COLO668 (cell line): ENCODE measurements around the gene ITGB5.
A peak's percentile ranks its signal among the peaks of the same experiment; 100 is the strongest.
"Not testable (repeated sequence)": the region's sequence is repeated elsewhere in the genome, so short reads cannot be mapped to it uniquely, and the experiment has no call there.

Experiments used
- DNase-seq: peaks from one replicate; lab custom pipeline; 2025; ENCODE audit not compliant: unreplicated experiment; lab: John Stamatoyannopoulos, UW

The ITGB5 gene

GRCh38 chr3:124758851-124759635, 128.1 kb downstream of the ITGB5 start:
- DNase-seq: no peak

- not testable (repeated sequence) for DNase-seq
These were observed 129.2 kb downstream of the ITGB5 start for GRCh38 chr3:124757926-124758325.

DNA sequence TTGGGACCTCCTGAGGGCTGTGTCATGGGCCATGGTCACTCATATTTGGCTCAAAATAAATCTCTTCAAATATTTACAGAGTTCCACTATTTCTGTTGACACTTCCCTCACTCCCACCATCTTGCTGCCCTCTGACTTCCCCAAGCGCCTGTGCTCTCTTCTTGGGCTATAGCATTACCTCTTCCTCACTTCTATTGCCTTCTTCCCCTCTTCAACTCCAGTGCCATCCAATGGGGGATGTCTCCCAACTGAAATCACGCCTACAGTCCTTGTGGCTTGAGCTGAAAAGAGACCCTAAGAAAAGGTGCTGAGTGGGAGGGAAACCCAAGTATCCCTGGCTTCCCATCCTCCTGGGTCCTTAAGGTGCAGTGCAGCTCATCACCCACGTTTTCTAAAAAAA, 135.1 kb downstream of the ITGB5 start:
- no peak for DNase-seq

GRCh38 chr3:124751501-124751900, 135.7 kb downstream of the ITGB5 start:
- no peak for DNase-seq

DNA sequence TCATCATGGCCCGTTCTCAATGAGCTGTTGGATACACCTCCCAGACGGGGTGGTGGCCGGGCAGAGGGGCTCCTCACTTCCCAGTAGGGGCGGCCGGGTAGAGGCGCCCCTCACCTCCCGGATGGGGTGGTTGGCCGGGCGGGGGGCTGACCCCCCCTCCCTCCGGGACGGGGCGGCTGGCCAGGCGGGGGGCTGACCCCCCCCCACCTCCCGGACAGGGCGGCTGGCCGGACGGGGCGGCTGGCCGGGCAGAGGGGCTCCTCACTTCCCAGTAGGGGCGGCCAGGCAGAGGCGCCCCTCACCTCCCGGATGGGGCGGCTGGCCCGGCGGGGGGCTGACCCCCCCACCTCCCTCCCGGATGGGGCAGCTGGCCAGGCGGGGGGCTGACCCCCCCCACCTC, 137.3 kb downstream of the ITGB5 start:
- DNase-seq: not testable (repeated sequence)

DNA sequence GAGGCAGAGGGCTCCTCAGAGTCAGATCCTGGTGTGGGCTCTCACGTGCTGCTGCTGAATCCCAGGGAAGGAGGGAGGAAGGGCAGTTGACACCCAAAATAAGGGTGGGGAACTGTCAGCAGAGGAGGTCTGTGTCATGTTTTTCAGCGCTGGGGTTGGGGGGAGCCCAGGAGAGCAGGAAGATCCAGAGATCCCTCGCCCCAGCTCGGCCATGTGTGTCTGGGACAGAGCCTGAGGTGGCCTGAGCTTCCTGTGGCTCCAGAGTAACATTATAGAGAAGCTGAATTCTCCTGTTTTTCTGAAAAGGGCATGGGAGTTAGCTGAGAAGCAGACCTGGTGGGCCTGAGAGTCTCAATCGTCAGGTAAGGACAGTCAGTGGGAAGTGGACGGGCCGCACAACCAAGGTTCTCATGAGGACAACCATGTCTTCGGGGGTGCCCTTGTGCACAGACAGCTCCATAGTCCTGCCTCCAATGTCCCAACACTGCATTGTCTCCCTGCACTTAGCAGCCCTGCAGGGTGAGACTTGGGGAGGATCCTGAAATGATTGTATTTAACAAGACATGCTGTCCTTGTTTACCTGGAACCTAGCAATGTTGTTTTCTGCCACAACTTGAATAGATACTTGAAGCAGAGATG, 138.5 kb downstream of the ITGB5 start:
- no peak for DNase-seq

DNA sequence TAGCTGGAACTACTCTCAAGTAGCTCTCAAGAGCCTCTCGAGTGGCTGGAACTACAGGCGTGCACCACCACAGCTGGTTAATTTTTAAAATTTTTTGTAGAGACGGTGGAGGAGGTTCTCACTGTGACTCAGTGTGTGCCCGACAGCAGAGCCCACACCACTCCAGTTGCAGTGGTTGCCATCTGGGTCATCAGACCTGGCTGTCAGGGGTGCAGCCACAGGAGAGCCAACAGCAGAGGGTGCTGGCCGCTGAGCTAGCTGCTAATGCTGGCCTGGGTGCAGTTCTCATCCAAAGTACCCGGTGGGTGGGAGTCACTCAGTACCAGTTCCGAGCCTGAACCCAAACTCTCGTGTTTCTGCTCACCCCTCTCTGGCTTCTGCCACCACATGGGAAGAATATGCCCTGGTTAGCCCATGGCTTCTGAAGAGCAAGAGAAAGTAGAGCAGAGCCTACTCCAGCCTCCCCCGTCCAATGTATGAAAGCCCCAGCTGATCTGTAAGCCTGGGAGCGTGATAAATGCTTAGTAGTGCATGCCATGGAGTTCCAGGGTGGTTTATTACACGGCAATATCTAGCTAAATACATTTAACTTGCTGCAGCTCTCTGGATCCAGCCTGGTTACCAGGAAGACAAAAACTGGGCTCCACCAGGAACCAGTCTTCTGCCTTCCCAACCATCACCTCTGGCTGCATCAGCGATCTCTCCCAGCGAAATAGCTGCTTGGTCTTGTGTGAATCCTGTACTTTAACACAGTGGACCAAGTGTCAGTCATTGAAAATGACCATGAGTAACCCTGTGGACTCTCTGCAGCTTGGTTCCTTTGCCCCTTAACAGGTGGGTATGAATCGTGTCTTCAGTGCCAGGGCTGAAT, 139.8 kb downstream of the ITGB5 start:
- no peak for DNase-seq

DNA sequence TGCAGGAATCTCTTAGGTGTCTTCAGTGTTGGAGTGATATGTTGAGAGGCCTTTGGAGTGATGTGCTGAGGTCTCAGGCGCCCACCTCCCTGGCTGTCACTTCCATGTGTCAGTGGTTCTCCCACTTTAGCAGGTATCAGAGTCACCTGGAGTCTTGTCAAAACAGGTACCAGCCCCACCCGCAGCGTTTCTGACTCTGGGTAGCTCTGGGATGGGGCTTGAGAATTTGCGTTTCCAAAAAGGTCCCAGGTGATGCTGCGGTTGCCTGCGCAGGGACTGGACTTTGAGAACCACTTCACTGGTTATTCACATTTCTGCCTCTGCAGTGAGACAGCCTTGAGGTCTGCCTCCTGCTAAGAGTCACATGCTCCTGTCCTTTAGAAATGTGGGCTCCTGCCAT, 141.4 kb downstream of the ITGB5 start:
- no peak for DNase-seq

- DNase-seq: no peak
These were observed 146.1 kb downstream of the ITGB5 start for GRCh38 chr3:124741027-124741426.

DNA sequence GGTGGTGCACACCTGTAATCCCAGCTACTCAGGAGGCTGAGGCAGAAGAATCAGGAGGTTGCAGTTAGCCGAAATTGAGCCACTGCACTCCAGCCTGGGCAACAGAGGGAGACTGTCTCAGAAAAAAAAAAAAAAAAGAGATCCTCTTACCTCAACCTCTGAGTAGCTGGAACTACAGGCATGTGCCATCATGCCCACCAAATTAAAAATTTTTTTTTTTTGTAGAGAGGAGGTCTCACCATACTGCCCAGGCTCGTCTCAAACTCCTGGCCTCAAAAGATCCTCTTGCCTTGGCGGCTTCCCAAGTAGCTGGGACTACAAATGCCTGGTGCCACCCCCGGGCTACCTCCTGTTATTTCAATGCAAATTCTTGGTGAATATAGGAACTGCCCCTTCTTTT, 155.4 kb downstream of the ITGB5 start:
- no peak for DNase-seq

DNA sequence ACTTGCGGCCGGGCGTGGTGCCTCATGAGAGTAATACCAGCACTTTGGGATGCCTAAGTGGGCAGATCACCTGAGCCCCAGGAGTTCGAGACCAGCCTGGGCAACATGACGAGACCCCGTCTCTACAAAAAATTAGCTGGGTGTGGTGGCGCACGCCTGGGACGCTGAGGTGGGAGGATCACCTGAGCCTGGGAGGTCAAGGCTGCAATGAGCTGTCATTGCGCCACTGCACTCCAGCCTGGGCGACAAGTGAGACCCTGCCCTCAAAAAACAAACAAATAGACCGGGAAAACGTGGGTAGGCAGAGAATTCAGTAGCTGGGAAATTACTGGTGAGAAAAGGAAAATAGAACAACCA, 156.2 kb downstream of the ITGB5 start:
- peak; percentile 14 for DNase-seq

- peak; percentile 87 for DNase-seq
These were observed 156.8 kb downstream of the ITGB5 start, which contains the start of gene UMPS for GRCh38 chr3:124730129-124730940. Gene UMPS, plus strand, starts transcription at chr3:124730452. Its CDS starts 20 bp downstream, at chr3:124730472.

DNA sequence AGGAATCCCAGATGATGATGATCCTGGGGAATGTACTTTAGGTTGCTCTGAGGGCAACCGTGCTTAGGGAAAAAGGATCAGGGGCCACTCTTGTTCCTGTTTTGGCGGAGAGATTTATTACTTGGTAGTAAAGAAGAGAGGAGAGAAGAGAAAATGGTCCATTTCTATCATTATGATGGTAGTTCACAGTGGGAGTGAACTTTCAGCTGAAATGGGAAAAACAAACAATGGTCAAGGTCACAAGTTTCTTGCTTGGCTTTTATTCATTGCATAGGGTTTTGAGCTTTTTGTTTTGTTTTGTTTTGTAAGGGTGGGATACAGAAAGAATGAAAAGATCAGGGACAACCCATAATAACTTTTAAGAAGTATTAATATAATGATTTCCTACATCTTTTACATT, 164.6 kb downstream of the ITGB5 start:
- no peak for DNase-seq

GRCh38 chr3:124714223-124714853, 172.8 kb downstream of the ITGB5 start:
- DNase-seq: no peak
